IPS-15b (cell line): ENCODE results near the gene LYRM1.
"Not testable (repeated sequence)": the region's sequence is repeated elsewhere in the genome, so short reads cannot be mapped to it uniquely, and the experiment has no call there.

Experiments
- H3K27me3 ChIP-seq: one replicate; pipeline ENCODE4 v1.6.1; 2013; ENCODE audit warnings: low read length; ENCODE audit not compliant: control insufficient read depth, insufficient read depth
- H3K36me3 ChIP-seq: one replicate; pipeline ENCODE4 v1.6.1; 2013; ENCODE audit warnings: low read length; ENCODE audit not compliant: control insufficient read depth, insufficient read depth
- H3K4me1 ChIP-seq: one replicate; pipeline ENCODE4 v1.6.1; 2013; ENCODE audit warnings: mild to moderate bottlenecking, low read length; ENCODE audit not compliant: control insufficient read depth, insufficient read depth
- H3K4me3 ChIP-seq: one replicate; pipeline ENCODE4 v1.5.1; 2013; ENCODE audit warnings: low read depth, low read length
- H3K9ac ChIP-seq: one replicate; pipeline ENCODE4 v1.6.1; 2013; ENCODE audit warnings: low read depth, mild to moderate bottlenecking, low read length
- H3K9me3 ChIP-seq: one replicate; pipeline ENCODE4 v1.6.1; 2013; ENCODE audit warnings: mild to moderate bottlenecking, low read length; ENCODE audit not compliant: control insufficient read depth, insufficient read depth

Gene LYRM1

GRCh38 chr16:20944861-20945574 is 44.4 kb downstream of the LYRM1 start:
- Histone ChIP-seq H3K36me3 (no peaks in the 10 kb centered on the region), H3K4me1 (peaks cover 2% of the 10 kb centered on the region), H3K9ac (no peak overlapping the region), H3K9me3 (no peaks in the 10 kb centered on the region), H3K27me3 (no peaks in the 10 kb centered on the region), H3K4me3 (no peak overlapping the region)

DNA sequence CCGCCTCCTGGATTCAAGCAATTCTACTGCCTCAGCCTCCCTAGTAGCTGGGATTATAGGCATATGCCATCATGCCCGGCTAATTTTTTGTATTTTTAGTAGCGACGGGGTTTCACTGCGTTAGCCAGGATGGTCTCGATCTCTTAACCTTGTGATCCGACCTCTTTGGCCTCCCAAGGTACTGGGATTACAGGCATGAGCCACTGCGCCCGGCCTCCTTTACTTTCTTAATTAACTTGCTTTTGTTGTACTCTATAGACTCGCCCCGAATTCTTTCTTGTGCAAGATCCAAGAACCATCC is 45.0 kb downstream of the LYRM1 start:
- not testable (repeated sequence) for H3K27me3 ChIP-seq, H3K36me3 ChIP-seq, H3K4me3 ChIP-seq, H3K9ac ChIP-seq, H3K9me3 ChIP-seq, H3K4me1 ChIP-seq

GRCh38 chr16:20946015-20946629 is 45.6 kb downstream of the LYRM1 start:
- Histone ChIP-seq H3K9ac (no peak overlapping the region), H3K27me3 (no peaks in the 10 kb centered on the region), H3K36me3 (no peaks in the 10 kb centered on the region), H3K4me3 (no peak overlapping the region), H3K4me1 (peaks cover 2% of the 10 kb centered on the region), H3K9me3 (no peaks in the 10 kb centered on the region)

DNA sequence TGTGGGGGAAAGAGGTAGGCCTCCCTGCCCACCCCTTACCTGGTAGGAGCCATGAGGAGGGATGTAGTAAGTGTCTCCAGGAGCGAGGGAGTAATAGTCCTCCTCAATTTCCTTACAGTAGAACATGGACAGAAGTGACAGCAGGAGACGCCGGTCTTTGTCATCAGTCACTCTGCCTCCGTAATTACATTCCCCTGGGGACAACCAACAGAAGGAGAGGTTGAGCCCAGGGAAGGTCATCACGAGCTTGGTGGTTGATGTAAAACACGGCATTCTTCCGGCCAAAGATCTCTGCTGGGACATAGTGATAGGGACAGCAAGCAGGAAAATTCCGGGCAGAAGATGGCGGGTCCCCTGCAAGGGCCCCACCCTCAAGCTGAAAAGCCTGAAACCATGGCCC is 47.9 kb downstream of the LYRM1 start:
- peaks cover 6% of the 10 kb centered on the region for H3K4me1 ChIP-seq
- H3K4me3 ChIP-seq: no peak overlapping the region
- H3K9me3 ChIP-seq: no peaks in the 10 kb centered on the region
- no peaks in the 10 kb centered on the region for H3K36me3 ChIP-seq
- no peak overlapping the region for H3K9ac ChIP-seq
- H3K27me3 ChIP-seq: no peaks in the 10 kb centered on the region

DNA sequence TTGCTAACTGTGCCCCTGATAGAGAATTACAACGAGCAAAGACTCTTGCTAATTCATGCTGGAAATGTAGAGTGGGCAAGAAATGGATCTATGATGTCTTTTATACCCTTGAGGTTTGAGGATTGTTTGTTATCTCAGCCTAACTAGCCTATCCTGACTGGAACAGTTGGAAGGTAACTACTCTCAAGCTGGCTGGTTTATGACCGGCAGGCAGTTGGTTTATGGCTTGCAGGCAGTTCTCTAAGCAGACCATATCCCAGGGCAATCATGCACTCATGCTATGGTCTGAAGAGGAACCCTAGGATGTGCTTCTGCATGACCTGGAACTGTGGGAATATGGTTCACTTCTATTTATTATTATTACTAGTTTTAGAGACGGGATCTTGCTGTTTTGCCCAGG is 49.1 kb downstream of the LYRM1 start:
- Histone ChIP-seq H3K27me3 (no peaks in the 10 kb centered on the region), H3K36me3 (no peaks in the 10 kb centered on the region), H3K9me3 (no peaks in the 10 kb centered on the region), H3K9ac (no peak overlapping the region), H3K4me1 (peaks cover 6% of the 10 kb centered on the region), H3K4me3 (no peak overlapping the region)

DNA sequence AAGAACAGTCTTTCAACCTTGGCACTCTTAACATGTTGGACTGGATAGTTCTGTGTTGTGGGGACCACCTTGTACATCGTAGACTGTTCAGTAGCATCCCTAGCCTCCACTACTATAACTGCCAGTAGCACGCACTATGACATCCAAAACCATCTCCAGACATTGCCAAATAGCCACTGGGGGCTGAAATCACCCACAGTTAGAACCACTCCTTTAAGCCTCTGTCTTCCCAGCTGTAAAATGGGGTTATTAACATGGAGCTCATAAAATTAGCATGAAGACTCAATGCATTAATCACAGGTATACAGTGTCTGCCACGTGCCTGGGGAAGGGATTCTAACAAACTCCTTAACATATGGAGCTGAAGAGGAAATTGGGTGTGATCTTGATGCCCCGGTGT is 49.7 kb downstream of the LYRM1 start:
- H3K27me3 ChIP-seq: no peaks in the 10 kb centered on the region
- H3K4me1 ChIP-seq: peaks cover 6% of the 10 kb centered on the region
- no peaks in the 10 kb centered on the region for H3K9me3 ChIP-seq
- H3K4me3 ChIP-seq: no peak overlapping the region
- H3K36me3 ChIP-seq: no peaks in the 10 kb centered on the region
- no peak overlapping the region for H3K9ac ChIP-seq

- Histone ChIP-seq H3K9me3 (no peaks in the 10 kb centered on the region), H3K4me3 (no peak overlapping the region), H3K9ac (no peak overlapping the region), H3K4me1 (peaks cover 4% of the 10 kb centered on the region), H3K27me3 (no peaks in the 10 kb centered on the region), H3K36me3 (no peaks in the 10 kb centered on the region)
Observed at GRCh38 chr16:20952139-20952920, 51.8 kb downstream of the LYRM1 start.

DNA sequence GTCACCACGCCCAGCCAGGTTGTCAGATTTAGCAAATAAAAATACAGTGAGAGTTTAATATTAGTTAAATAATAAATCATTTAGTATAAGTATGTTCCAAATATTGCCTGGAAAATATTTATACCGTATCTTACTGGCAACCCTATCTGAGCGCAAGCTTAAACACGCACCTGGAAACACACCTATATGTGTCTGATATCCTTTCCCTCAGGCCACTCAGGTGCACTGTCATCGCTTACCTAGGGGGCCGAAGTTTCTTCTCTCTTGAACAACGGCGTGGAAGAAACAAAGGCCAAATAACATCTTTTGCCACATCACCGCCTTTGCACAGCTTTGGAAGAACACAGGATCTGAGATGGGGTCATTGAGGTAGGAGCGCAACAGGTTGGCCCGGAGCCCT is 54.0 kb downstream of the LYRM1 start:
- Histone ChIP-seq H3K9ac (no peak overlapping the region), H3K36me3 (no peaks in the 10 kb centered on the region), H3K4me3 (no peak overlapping the region), H3K9me3 (no peaks in the 10 kb centered on the region), H3K27me3 (no peaks in the 10 kb centered on the region), H3K4me1 (peaks cover 4% of the 10 kb centered on the region)

DNA sequence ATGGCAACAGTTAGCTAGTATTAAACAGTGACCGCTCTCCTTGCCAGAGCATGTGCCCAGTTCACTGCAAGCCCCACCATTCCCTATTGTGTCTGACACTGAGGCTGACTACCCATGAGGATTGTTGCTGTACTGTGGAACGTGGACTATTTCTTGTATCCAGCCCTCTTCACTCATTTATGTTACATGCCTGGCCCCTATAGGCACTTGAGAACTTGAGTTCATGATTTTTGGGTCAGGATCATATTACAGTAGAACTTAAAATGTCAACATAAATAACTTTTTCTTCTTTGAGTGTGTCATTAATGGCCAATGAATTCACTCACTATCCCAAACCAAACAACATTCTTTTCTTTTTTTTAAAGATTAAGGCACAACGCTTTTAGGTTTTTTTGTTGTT is 55.7 kb downstream of the LYRM1 start:
- Histone ChIP-seq H3K9ac (no peak overlapping the region), H3K9me3 (no peaks in the 10 kb centered on the region), H3K27me3 (no peaks in the 10 kb centered on the region), H3K4me1 (peaks cover 4% of the 10 kb centered on the region), H3K4me3 (no peak overlapping the region), H3K36me3 (no peaks in the 10 kb centered on the region)

GRCh38 chr16:20957153-20957552 is 56.6 kb downstream of the LYRM1 start:
- Histone ChIP-seq H3K9me3 (no peaks in the 10 kb centered on the region), H3K27me3 (no peaks in the 10 kb centered on the region), H3K9ac (no peak overlapping the region), H3K4me1 (peaks cover 3% of the 10 kb centered on the region), H3K36me3 (no peaks in the 10 kb centered on the region), H3K4me3 (no peak overlapping the region)

DNA sequence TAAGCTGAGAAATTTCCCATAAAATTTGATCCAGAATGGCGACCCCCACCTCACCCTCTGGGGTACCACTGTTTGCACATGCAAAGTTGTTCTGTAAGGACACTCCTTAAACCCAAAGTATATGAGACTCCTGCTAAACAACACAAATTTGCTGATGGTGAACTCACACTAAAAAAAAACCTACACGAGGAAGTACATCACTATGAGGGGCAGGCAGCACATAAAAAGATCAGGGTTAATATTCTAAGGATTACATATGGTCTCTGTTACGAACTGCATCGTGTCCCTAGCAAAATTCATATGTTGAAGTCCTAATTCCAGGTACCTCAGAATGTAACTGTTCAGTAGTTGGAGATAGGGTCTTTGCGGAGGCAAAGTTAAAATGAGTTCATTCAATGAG is 60.3 kb downstream of the LYRM1 start:
- Histone ChIP-seq H3K4me1 (no peaks in the 10 kb centered on the region), H3K9me3 (no peaks in the 10 kb centered on the region), H3K27me3 (no peaks in the 10 kb centered on the region), H3K9ac (no peak overlapping the region), H3K36me3 (no peaks in the 10 kb centered on the region), H3K4me3 (no peak overlapping the region)

DNA sequence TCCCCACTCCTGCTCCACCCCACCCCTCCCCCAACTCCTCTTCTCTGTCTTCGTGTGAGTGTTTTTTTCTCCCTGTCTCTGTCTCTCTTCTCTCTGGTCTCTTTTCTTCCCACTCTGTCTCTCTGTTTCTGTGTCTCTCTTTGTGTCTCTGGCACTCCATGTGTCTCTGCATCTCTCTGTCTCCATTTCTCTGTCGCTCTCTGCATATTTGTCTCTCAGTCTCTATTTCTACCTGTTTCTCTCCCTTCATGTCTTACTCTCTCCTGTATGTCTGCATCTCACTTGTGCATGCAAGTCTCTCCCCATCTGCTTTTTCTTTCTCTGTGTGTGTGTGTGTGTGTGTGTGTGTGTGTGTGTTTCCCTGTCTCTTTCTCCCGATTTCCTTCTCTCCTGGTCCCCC is 68.2 kb downstream of the LYRM1 start:
- H3K9ac ChIP-seq: no peak overlapping the region
- no peaks in the 10 kb centered on the region for H3K36me3 ChIP-seq
- H3K27me3 ChIP-seq: no peaks in the 10 kb centered on the region
- peaks cover 26% of the 10 kb centered on the region for H3K4me1 ChIP-seq
- no peaks in the 10 kb centered on the region for H3K9me3 ChIP-seq
- peak overlapping the region; percentile 5 for H3K4me3 ChIP-seq
